Measurements from ENCODE around the gene EGFL6.

DNA sequence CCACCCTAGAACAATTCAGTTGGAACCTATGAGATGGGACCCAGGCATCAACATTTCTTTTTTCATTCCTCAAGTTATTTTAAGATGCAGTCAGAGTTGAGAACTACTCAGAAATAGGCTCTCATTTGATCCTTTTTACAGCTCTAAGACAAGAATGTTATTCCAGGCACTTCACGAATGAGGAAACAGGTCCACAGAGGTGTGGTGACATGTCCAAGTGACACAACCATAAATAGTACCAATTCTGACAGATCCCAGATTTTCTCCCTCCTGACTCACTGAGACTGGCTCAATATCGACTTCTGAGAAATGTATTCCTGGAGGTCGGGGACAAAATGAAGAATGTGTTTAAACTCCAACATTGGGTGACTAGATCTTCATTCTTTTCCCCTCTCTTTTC, 94.6 kb downstream of the EGFL6 start:
- no peak for TF ChIP-seq YY1 (IDR thresholded peaks at IDR 0.05; ENCODE audit: low read depth)
- TF ChIP-seq, protein P1, sequence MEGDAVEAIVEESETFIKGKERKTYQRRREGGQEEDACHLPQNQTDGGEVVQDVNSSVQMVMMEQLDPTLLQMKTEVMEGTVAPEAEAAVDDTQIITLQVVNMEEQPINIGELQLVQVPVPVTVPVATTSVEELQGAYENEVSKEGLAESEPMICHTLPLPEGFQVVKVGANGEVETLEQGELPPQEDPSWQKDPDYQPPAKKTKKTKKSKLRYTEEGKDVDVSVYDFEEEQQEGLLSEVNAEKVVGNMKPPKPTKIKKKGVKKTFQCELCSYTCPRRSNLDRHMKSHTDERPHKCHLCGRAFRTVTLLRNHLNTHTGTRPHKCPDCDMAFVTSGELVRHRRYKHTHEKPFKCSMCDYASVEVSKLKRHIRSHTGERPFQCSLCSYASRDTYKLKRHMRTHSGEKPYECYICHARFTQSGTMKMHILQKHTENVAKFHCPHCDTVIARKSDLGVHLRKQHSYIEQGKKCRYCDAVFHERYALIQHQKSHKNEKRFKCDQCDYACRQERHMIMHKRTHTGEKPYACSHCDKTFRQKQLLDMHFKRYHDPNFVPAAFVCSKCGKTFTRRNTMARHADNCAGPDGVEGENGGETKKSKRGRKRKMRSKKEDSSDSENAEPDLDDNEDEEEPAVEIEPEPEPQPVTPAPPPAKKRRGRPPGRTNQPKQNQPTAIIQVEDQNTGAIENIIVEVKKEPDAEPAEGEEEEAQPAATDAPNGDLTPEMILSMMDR (IDR thresholded peaks at IDR 0.05): no peak
- TF ChIP-seq TEAD4 (IDR thresholded peaks at IDR 0.05; ENCODE audit: borderline replicate concordance, insufficient read depth): no peak
- no peak for TF ChIP-seq FOXJ3 (CRISPR knock-in tag; IDR thresholded peaks at IDR 0.05)
- TF ChIP-seq POLR2AphosphoS5 (IDR thresholded peaks at IDR 0.05; ENCODE audit: low read depth, low read length): no peak
- no peak for TF ChIP-seq TCF12 (IDR thresholded peaks at IDR 0.05)
- TF ChIP-seq, protein P2, sequence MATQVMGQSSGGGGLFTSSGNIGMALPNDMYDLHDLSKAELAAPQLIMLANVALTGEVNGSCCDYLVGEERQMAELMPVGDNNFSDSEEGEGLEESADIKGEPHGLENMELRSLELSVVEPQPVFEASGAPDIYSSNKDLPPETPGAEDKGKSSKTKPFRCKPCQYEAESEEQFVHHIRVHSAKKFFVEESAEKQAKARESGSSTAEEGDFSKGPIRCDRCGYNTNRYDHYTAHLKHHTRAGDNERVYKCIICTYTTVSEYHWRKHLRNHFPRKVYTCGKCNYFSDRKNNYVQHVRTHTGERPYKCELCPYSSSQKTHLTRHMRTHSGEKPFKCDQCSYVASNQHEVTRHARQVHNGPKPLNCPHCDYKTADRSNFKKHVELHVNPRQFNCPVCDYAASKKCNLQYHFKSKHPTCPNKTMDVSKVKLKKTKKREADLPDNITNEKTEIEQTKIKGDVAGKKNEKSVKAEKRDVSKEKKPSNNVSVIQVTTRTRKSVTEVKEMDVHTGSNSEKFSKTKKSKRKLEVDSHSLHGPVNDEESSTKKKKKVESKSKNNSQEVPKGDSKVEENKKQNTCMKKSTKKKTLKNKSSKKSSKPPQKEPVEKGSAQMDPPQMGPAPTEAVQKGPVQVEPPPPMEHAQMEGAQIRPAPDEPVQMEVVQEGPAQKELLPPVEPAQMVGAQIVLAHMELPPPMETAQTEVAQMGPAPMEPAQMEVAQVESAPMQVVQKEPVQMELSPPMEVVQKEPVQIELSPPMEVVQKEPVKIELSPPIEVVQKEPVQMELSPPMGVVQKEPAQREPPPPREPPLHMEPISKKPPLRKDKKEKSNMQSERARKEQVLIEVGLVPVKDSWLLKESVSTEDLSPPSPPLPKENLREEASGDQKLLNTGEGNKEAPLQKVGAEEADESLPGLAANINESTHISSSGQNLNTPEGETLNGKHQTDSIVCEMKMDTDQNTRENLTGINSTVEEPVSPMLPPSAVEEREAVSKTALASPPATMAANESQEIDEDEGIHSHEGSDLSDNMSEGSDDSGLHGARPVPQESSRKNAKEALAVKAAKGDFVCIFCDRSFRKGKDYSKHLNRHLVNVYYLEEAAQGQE (IDR thresholded peaks at IDR 0.05; ENCODE audit: low read depth, low read length): no peak
- no peak for TF ChIP-seq RXRA (IDR thresholded peaks at IDR 0.05; ENCODE audit: borderline replicate concordance, low read depth)
- TF ChIP-seq, protein P3, sequence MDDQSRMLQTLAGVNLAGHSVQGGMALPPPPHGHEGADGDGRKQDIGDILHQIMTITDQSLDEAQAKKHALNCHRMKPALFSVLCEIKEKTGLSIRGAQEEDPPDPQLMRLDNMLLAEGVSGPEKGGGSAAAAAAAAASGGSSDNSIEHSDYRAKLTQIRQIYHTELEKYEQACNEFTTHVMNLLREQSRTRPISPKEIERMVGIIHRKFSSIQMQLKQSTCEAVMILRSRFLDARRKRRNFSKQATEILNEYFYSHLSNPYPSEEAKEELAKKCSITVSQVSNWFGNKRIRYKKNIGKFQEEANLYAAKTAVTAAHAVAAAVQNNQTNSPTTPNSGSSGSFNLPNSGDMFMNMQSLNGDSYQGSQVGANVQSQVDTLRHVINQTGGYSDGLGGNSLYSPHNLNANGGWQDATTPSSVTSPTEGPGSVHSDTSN (IDR thresholded peaks at IDR 0.05): no peak
- TF ChIP-seq TAF1 (IDR thresholded peaks at IDR 0.05; ENCODE audit: borderline replicate concordance, low read depth, low read length): no peak
- TF ChIP-seq, protein P4, sequence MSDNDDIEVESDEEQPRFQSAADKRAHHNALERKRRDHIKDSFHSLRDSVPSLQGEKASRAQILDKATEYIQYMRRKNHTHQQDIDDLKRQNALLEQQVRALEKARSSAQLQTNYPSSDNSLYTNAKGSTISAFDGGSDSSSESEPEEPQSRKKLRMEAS (IDR thresholded peaks at IDR 0.05; ENCODE audit: low read depth): no peak

All from SK-N-SH (cell line).